ENCODE results near the gene ITGB5.

DNA sequence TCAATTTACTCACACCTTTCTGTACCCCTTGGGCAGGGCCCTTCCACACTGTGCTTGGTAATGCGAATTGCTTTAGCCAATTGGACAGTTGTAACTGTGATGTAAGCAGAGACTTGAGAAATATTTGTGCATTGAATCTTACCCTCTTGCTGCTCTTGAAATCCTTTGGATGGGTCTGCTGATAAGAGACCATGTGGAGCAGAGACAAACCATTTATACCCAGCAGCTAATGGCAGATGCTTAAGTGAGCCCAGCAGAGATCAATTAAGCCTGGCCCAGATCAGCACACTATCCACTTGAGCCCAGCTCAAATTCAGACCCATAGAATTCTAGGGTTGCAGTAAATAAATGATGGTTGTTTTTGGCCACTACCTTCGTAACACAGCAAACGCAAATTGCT lies 28.1 kb upstream of the ITGB5 start:
- TF ChIP-seq, protein P1, sequence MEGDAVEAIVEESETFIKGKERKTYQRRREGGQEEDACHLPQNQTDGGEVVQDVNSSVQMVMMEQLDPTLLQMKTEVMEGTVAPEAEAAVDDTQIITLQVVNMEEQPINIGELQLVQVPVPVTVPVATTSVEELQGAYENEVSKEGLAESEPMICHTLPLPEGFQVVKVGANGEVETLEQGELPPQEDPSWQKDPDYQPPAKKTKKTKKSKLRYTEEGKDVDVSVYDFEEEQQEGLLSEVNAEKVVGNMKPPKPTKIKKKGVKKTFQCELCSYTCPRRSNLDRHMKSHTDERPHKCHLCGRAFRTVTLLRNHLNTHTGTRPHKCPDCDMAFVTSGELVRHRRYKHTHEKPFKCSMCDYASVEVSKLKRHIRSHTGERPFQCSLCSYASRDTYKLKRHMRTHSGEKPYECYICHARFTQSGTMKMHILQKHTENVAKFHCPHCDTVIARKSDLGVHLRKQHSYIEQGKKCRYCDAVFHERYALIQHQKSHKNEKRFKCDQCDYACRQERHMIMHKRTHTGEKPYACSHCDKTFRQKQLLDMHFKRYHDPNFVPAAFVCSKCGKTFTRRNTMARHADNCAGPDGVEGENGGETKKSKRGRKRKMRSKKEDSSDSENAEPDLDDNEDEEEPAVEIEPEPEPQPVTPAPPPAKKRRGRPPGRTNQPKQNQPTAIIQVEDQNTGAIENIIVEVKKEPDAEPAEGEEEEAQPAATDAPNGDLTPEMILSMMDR (conservative IDR thresholded peaks at IDR 0.05; ENCODE audit: low read length): no peak
- TF ChIP-seq EZH2phosphoT487 (IDR thresholded peaks at IDR 0.05; ENCODE audit: borderline replicate concordance, low read depth, low read length): no peak
